HG02840 (cell line): ENCODE data around the gene MPPED1.

ENCODE experiments used
- ATAC-seq: cut with Tn5 transposase; IDR thresholded peaks from one replicate; pipeline ENCODE4 v1.9.1; 2021; ENCODE audit warnings: mild to moderate bottlenecking, moderate library complexity, moderate number of reproducible peaks; ENCODE audit not compliant: unreplicated experiment, low FRiP score

Gene MPPED1

GRCh38 chr22:43408009-43408408, 3.8 kb upstream of the MPPED1 start:
- ATAC-seq = no peak

GRCh38 chr22:43409046-43409445, 2.8 kb upstream of the MPPED1 start:
- ATAC-seq = no peak

- ATAC-seq = no peak
These were observed 2.0 kb upstream of the MPPED1 start for GRCh38 chr22:43409800-43410199.

- no peak for ATAC-seq
These were observed 560 bp upstream of the MPPED1 start for GRCh38 chr22:43411040-43411868.

GRCh38 chr22:43412808-43413795, 1.3 kb downstream of the MPPED1 start:
- ATAC-seq = no peak

GRCh38 chr22:43413826-43414225, 2.0 kb downstream of the MPPED1 start:
- no peak for ATAC-seq

GRCh38 chr22:43415681-43416080, 3.9 kb downstream of the MPPED1 start:
- ATAC-seq = no peak

GRCh38 chr22:43417555-43417954, 5.7 kb downstream of the MPPED1 start:
- no peak for ATAC-seq

GRCh38 chr22:43418079-43418825, 6.4 kb downstream of the MPPED1 start:
- ATAC-seq = no peak

GRCh38 chr22:43419371-43420080, 7.7 kb downstream of the MPPED1 start:
- no peak for ATAC-seq

- ATAC-seq = no peak
These were observed 9.3 kb downstream of the MPPED1 start for GRCh38 chr22:43421046-43421665.

GRCh38 chr22:43421914-43422615, 10.3 kb downstream of the MPPED1 start:
- no peak for ATAC-seq

- ATAC-seq = no peak
These were observed 11.2 kb downstream of the MPPED1 start for GRCh38 chr22:43423046-43423445.

GRCh38 chr22:43424201-43424600, 12.4 kb downstream of the MPPED1 start:
- no peak for ATAC-seq

- ATAC-seq = no peak
These were observed 13.1 kb downstream of the MPPED1 start for GRCh38 chr22:43424666-43425630.

- ATAC-seq = no peak
These were observed 14.4 kb downstream of the MPPED1 start for GRCh38 chr22:43425976-43426785.

- no peak for ATAC-seq
These were observed 15.0 kb downstream of the MPPED1 start for GRCh38 chr22:43426816-43427215.
